Astrocyte (in vitro differentiated cells and primary cell): ENCODE data around the gene UGT1A9. TPM values are rescaled to one million over a fixed set of nuclear protein-coding genes. Genes with fewer than 3 reads are reported as not detected.

ENCODE experiments used
- DNase-seq: peaks from one replicate; pipeline ENCODE4 v3.0.0-alpha.2; 2010; ENCODE audit warnings: low read depth
- FAIRE-seq: peaks from 2 replicates; lab custom pipeline; 2011; peaks lifted over from hg19 to GRCh38; lab: Jason Lieb, UNC
- H2AFZ ChIP-seq: 2 replicates; pipeline ENCODE4 v1.6.0; 2012; ENCODE audit warnings: low read depth, low read length, inconsistent platforms
- H3K27ac ChIP-seq: 2 replicates; pipeline ENCODE4 v1.5.1; 2011; ENCODE audit warnings: low read depth, low read length, inconsistent platforms
- H3K27me3 ChIP-seq: 2 replicates; pipeline ENCODE4 v1.6.0; 2011; ENCODE audit warnings: low read length, inconsistent platforms; ENCODE audit not compliant: insufficient read depth
- H3K36me3 ChIP-seq: 2 replicates; pipeline ENCODE4 v1.5.1; 2011; ENCODE audit warnings: low read length, inconsistent platforms; ENCODE audit not compliant: insufficient read depth
- H3K4me1 ChIP-seq: 2 replicates; pipeline ENCODE4 v1.5.1; 2011; ENCODE audit warnings: low read length, inconsistent platforms; ENCODE audit not compliant: insufficient read depth
- H3K4me2 ChIP-seq: 2 replicates; pipeline ENCODE4 v1.6.0; 2012; ENCODE audit warnings: low read length, inconsistent platforms
- H3K4me3 ChIP-seq: 2 replicates; pipeline ENCODE4 v1.5.1; 2011; ENCODE audit warnings: low read depth, mild to moderate bottlenecking, low read length, inconsistent platforms; ENCODE audit not compliant: insufficient read depth
- H3K79me2 ChIP-seq: 2 replicates; pipeline ENCODE4 v1.6.0; 2012; ENCODE audit warnings: mild to moderate bottlenecking, low read length, inconsistent platforms; ENCODE audit not compliant: insufficient read depth
- H3K9ac ChIP-seq: 2 replicates; pipeline ENCODE4 v1.6.0; 2012; ENCODE audit warnings: mild to moderate bottlenecking, low read length, inconsistent platforms
- H3K9me3 ChIP-seq: 2 replicates; pipeline ENCODE4 v1.5.1; 2012; ENCODE audit warnings: low read depth, mild to moderate bottlenecking, low read length, inconsistent platforms; ENCODE audit not compliant: insufficient read depth
- H4K20me1 ChIP-seq: 2 replicates; pipeline ENCODE4 v1.6.0; 2012; ENCODE audit warnings: low read length, inconsistent platforms; ENCODE audit not compliant: insufficient read depth
- H3K27ac Mint-ChIP-seq: one replicate; pipeline ENCODE4 v1.8.0; 2021; ENCODE audit warnings: mild to moderate bottlenecking, mixed read lengths; ENCODE audit not compliant: unreplicated experiment
- H3K27me3 Mint-ChIP-seq: one replicate; pipeline ENCODE4 v1.8.0; 2021; ENCODE audit warnings: low read depth, mixed read lengths; ENCODE audit not compliant: unreplicated experiment
- H3K36me3 Mint-ChIP-seq: one replicate; pipeline ENCODE4 v1.8.0; 2021; ENCODE audit warnings: low read depth, mixed read lengths; ENCODE audit not compliant: unreplicated experiment
- H3K4me1 Mint-ChIP-seq: one replicate; pipeline ENCODE4 v1.8.0; 2021; ENCODE audit warnings: low read depth, mixed read lengths; ENCODE audit not compliant: unreplicated experiment
- H3K4me3 Mint-ChIP-seq: one replicate; pipeline ENCODE4 v1.8.0; 2021; ENCODE audit warnings: mild to moderate bottlenecking, moderate library complexity, mixed read lengths; ENCODE audit not compliant: unreplicated experiment
- H3K9me3 Mint-ChIP-seq: one replicate; pipeline ENCODE4 v1.8.0; 2021; ENCODE audit warnings: mild to moderate bottlenecking, mixed read lengths; ENCODE audit not compliant: unreplicated experiment
- CTCF ChIP-seq: IDR thresholded peaks from 2 replicates; pipeline ENCODE4 v1.5.1; 2011; ENCODE audit warnings: low read depth, mild to moderate bottlenecking, inconsistent platforms, low read length, moderate library complexity; ENCODE audit not compliant: insufficient read depth
- EZH2 ChIP-seq: IDR thresholded peaks from 2 replicates; pipeline ENCODE4 v1.6.1; 2012; ENCODE audit warnings: mild to moderate bottlenecking, low read length, inconsistent platforms; ENCODE audit not compliant: insufficient read depth
- total RNA-seq: library from RNA; stranded (reverse); gene quantifications from 2 replicates; pipeline ENCODE4 v1.2.1, GENCODE V29; 2021

UGT1A9 gene
- total RNA-seq, 1 donor from 2014 or later = not detected

- no peaks in the 10 kb centered on the region for H3K36me3 Mint-ChIP-seq
- no peaks in the 10 kb centered on the region for H3K36me3 ChIP-seq
- H3K4me2 ChIP-seq = peak overlapping the region; percentile 66
- peaks cover 6% of the 10 kb centered on the region for H3K4me1 Mint-ChIP-seq
- H3K27me3 Mint-ChIP-seq = peaks cover 2% of the 10 kb centered on the region
- no peaks in the 10 kb centered on the region for H3K9me3 Mint-ChIP-seq
- FAIRE-seq = no peak
- H3K4me3 Mint-ChIP-seq = no peak overlapping the region
- TF ChIP-seq EZH2 (no peak), CTCF (no peak)
- H3K79me2 ChIP-seq = no peaks in the 10 kb centered on the region
- H4K20me1 ChIP-seq = no peaks in the 10 kb centered on the region
- no peak overlapping the region for H3K4me3 ChIP-seq
- DNase-seq = no peak
- H3K4me1 ChIP-seq = peaks cover 12% of the 10 kb centered on the region
- no peak overlapping the region for H3K9ac ChIP-seq
- H2AFZ ChIP-seq = no peak overlapping the region
- no peaks in the 10 kb centered on the region for H3K9me3 ChIP-seq
- H3K27ac ChIP-seq = no peak overlapping the region
- H3K27ac Mint-ChIP-seq = no peak overlapping the region
- no peaks in the 10 kb centered on the region for H3K27me3 ChIP-seq
These were observed 93.1 kb downstream of the UGT1A9 start for GRCh38 chr2:233764761-233765160.

- H3K4me3 ChIP-seq = no peak overlapping the region
- H4K20me1 ChIP-seq = no peaks in the 10 kb centered on the region
- H3K27ac ChIP-seq = no peak overlapping the region
- H3K4me2 ChIP-seq = no peak overlapping the region
- peaks cover 12% of the 10 kb centered on the region for H3K4me1 ChIP-seq
- Mint-ChIP-seq H3K36me3 (no peaks in the 10 kb centered on the region), H3K4me1 (peaks cover 6% of the 10 kb centered on the region), H3K27ac (no peak overlapping the region), H3K27me3 (peaks cover 2% of the 10 kb centered on the region), H3K9me3 (no peaks in the 10 kb centered on the region), H3K4me3 (no peak overlapping the region)
- no peak overlapping the region for H2AFZ ChIP-seq
- H3K9ac ChIP-seq = no peak overlapping the region
- H3K36me3 ChIP-seq = no peaks in the 10 kb centered on the region
- no peaks in the 10 kb centered on the region for H3K27me3 ChIP-seq
- DNase-seq (no peak), FAIRE-seq (no peak)
- H3K79me2 ChIP-seq = no peaks in the 10 kb centered on the region
- H3K9me3 ChIP-seq = no peaks in the 10 kb centered on the region
- TF ChIP-seq EZH2 (no peak), CTCF (no peak)
These were observed 94.7 kb downstream of the UGT1A9 start for GRCh38 chr2:233766416-233766815.

- FAIRE-seq = no peak
- peaks cover 2% of the 10 kb centered on the region for H3K27me3 Mint-ChIP-seq
These were observed 96.4 kb downstream of the UGT1A9 start for GRCh38 chr2:233768076-233768475.

More at GRCh38 chr2:233768076-233768475, 96.4 kb downstream of the UGT1A9 start:
- Histone ChIP-seq H3K4me1 (peaks cover 12% of the 10 kb centered on the region), H2AFZ (no peak overlapping the region), H3K4me2 (no peak overlapping the region), H3K9ac (no peak overlapping the region), H3K79me2 (no peaks in the 10 kb centered on the region), H3K4me3 (no peak overlapping the region), H3K27me3 (no peaks in the 10 kb centered on the region), H3K36me3 (no peaks in the 10 kb centered on the region), H3K9me3 (no peaks in the 10 kb centered on the region), H3K27ac (no peak overlapping the region), H4K20me1 (no peaks in the 10 kb centered on the region)
- H3K4me1 Mint-ChIP-seq = peaks cover 6% of the 10 kb centered on the region
- no peaks in the 10 kb centered on the region for H3K9me3 Mint-ChIP-seq
- H3K36me3 Mint-ChIP-seq = no peaks in the 10 kb centered on the region
- no peak overlapping the region for H3K27ac Mint-ChIP-seq
- no peak overlapping the region for H3K4me3 Mint-ChIP-seq
- TF ChIP-seq EZH2 (no peak), CTCF (no peak)
- DNase-seq = no peak
